GM19099 (cell line): ENCODE results near the gene SNX3.

Experiments used
- POLR2A ChIP-seq: IDR thresholded peaks from 3 replicates; pipeline ENCODE4 v1.6.1; 2011; ENCODE audit warnings: low read depth; ENCODE audit not compliant: insufficient read length; ENCODE audit errors: extremely low read depth

SNX3 gene

DNA sequence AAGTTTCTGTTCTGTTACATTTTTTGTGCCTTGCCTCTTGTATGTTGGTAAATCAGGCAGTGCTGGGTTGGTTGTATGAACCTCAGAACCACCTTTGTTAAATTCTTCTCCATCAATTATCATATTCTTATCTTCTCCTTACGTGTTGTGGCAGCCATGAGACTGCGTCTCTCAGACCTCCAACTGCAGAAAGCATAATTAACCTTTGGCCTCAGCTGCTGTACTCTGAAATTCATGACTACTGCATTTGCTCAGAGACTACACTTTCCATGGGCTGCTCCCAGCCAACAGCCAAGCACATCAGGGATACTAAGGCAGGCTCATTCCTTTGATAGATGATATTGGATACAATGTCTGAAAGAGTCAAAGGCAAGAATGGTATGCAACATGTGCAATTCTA lies 15.1 kb upstream of the SNX3 start:
- no peak for TF ChIP-seq POLR2A

DNA sequence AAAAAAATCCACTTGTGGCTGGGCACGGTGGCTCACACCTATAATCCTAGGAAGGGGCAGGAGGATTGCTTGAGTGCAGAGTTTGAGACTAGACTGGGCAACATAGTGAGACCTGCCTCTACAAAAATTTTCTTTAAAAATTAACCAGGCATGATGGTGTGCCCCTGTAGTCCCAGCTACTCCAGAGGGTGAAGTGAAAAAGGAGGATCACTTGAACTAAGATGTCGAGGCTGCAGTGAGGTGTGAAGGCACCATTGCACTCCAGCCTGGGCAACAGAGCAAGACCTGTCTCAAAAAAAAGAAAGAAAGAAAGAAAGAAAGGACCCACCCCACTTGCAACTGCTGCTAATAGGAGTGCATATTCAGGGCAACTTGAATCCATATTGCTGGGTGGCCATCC lies 13.7 kb upstream of the SNX3 start:
- TF ChIP-seq POLR2A = no peak

DNA sequence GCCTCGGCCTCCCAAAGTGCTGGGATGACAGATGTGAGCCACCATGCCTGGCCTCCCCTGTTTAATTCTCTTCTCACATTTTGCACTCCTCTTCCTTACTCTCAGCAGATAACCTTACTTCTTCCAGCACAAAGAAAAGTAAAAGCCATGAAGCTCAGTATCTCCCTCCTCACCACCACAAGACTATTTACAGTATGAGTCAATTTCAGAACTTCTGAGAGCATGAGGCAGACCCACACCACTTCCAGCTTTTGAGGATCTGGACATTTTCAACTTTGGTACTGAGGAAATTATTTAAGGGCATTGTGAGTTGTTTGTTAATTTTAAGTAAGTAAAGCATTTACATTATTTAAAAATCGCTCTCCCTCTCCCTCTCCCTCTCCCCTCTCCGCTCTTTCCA lies 8.0 kb upstream of the SNX3 start:
- TF ChIP-seq POLR2A = no peak

DNA sequence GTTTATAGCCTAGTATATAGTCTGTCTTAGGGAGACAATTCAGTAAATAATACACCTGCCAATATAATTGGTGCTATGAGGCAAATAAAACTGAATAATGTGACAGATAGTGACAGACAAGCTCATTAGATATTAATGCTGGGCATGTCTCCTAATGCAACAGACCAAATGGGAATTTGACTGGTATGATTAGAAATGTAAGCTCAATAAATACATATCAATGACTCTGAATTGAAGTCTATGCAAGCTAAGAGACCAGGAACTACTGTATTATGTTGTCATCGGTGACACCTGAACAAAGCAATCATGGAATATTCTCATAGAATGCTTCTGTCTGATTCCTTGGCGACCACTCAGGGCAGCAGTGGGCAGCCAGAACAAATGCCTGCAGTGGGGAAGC lies 2.5 kb upstream of the SNX3 start:
- no peak for TF ChIP-seq POLR2A

DNA sequence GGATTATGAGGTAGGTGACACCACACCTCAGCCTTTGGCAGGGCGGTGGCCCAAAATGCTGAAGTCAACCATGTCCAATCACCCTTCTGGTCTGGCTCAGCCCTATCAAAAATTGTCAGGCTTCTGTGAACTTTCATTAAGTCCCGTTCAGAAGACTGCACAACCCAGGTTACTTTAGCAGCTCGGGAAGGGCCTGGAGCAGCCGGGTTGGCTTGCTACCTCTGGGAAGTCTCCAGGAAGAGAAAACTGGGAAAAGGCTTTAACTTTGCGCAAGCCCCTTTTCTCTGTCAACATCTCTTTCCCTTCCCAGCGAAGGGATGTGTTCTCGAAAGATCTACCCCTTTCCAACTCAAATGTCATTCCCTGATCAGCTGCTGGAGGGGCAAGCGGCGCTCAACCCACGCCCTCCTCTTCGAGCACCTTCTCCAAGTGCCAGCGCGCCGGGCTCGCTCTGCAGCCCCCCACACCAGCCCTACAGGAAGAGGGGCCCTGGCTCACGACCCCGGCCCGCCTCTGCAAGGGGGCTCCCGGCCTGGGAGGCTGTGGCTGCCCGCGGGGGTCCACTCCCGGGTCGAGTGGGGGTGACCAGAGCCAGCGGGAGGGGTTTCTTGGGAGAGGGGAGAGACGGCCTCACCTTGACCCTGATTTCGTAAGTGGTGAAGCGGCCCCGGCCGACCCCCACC lies 573 bp downstream of the SNX3 start:
- no peak for TF ChIP-seq POLR2A

DNA sequence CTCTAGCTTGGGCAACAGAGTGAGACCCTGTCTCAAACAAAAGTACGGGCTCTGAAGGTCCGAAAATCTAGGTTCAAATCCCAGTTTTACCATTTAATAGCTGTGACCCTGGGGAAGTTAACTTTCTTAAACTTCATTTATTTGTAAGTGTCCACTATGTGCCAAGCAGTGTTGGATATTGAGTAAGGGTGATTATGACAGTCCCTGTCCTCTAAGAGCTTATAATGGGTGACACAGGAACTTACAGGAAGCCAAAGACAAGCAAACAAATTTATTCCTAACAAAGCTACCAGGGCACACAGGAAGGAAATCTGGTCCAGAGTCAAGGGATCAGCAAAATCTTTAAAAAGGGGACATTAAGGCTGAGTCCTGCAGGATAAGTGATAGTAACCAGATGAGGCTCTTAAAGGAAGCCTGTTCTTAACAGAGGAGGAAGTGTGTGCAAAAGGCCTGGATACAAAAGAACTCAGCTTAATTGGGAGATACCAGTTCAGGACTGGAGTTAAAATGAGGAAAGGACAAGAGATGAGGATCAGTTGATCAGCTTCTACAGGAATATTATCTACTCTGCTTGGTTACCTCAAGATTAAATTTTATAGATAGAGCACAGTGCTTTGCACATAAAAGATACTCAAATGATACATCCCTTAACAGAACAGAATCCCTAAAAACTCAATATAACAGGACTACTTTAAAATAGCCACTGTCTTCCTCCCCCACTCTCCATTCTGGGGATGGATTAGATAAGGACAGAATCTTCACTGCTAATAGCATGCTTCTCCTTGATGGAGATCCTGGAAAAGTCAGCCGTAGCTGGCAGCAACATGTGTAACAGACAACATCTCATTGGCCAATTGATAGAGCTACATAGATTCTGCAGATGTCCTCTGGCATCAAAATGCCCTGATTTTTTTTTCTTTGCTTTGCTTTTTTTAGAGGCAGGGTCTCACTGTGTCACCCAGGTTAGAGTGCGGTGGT lies 6.1 kb downstream of the SNX3 start:
- TF ChIP-seq POLR2A = no peak

DNA sequence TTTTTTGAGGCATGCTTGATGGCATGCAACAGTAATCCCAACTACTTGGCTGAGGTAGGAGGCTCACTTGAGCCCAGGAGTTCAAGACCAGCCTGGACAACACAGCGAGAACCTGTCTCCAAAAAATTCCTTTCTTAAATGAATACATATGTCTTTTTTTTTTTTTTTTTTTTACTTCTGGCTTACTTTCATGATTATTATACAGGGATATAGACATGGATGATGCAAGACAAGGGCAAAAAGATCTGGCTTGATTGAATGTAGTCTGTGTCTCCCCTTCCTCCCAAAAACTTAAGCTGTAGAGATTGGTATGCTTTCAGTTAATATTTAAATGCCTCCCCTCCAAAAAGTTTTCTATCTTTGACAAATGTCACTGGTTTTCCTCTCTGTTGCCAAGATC lies 7.6 kb downstream of the SNX3 start:
- TF ChIP-seq POLR2A = no peak

DNA sequence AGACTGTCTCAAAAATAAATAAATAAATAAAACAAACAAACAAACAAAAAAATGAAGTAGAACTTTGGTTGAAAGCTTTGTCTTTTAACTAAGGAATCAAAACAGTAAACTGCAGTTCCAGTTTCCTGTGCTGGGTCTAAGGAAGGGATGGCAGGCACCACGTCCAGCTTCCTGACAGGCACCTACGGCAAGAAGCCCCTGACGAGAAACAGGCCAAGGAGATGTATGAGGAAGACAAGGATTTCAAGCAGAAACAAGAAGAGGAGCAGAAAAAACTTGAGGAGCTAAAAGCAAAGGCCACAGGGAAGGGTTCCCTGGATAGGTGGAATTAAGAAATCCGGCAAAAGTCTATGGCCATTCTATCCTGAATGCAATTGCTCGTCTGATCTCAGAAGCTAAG lies 8.8 kb downstream of the SNX3 start:
- TF ChIP-seq POLR2A = no peak

DNA sequence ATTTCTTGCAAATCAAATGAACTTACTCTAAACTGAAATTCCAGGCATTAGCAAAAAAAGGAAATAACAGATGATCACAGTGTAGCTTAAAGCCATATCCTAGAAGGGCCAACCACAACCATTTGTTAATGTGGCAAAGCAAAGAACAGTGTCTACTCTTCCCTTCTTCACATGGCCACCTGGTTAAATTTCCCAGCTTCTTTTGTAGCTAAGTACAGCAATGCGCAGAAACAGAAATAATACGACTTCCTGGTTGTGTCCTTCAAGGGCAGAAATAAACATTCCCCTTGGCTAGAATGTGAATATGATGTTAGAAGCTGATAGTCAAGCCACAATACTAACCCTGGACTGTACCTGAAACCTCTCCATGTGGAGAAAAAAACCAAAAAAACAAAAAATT lies 9.6 kb downstream of the SNX3 start:
- TF ChIP-seq POLR2A = no peak

DNA sequence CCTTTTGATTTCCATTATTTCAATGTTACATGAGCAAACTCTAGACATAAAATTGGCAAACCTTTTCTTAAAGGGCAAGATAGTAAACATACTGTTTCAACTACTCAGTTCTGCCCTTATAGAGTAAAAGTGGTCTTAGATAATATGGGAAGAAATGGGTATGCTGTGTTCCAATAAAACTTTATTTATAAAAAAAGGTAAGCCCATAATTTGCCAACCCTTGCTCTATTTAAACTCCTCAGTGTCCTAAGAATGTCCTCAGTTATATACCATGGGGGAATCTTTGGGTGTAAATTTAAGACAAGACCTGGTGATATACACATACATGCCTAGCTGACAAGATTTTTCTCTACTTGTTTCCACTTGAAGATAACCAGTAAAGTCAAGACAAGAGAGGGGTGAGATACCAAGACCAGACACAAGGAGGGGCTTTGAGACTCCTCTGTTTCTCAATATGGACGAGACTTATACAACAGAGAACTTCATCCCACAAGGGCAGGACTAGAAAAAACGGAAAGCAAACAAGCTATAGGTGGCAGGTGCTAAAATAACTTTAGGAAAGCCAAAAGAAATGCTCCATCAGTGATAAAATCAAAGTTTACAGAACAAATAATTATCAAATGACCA lies 10.5 kb downstream of the SNX3 start:
- TF ChIP-seq POLR2A = no peak

DNA sequence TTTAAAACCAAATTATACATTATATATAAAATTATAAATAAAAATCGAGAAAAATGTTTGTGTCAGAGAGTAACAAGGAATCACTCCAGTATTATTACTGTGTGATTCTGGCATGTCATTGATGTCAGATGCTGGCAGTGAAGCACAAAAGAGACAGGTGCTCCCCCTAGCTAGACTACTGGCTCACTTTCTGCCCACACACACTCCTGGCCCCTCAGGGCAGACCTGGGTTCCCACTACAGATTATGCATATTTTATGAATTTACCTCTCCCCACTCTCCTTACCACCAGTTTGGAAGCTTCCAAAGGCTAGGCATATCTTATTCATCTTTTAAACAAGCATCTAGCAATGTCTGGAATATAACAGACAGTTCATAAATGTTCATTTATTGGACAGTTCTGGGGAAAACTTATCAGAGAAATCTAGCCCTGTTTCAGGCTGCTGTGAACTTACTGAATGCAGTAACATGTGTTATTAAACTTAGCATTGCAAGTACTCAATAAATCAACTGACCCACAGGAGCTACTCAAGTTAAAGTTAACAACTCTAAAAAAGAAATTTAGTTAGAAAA lies 12.8 kb downstream of the SNX3 start:
- no peak for TF ChIP-seq POLR2A

DNA sequence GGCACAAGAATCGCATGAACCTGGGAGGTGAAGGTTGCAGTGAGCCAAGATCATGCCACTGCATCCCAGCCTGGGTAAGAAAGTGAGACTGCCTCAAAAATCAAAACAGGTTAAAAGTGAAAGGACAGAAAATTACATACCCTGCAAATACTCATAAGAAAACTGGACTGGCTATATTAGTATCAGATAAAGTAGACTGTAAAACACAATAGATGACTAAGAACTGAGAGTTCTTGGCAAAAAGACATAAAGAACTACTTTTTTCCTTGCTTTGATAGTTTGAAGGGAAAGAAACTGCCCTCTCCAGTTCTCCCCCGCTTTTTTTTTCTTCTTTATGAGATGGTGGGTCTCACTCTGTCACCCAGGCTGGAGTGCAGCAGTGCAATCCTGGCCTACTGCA lies 17.0 kb downstream of the SNX3 start:
- no peak for TF ChIP-seq POLR2A

DNA sequence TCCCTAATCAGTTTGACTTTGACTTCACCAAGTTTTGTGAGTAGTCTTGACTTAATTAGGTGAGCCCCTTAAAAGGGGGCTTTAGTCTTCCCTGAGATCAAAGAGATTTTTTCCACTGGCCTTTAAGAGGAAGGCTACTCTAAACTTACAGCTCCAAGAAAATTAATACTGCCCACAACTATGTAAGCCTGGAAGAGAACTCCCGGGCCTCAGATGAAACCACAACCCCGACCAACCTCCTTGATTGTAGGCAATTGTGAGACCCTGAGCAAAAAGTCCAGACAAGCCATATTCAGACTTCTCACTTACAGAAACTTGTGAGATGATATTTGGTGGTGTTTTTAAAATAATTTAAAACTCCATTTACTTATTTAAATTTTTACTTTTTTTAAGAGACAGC lies 18.1 kb downstream of the SNX3 start:
- TF ChIP-seq POLR2A = no peak

DNA sequence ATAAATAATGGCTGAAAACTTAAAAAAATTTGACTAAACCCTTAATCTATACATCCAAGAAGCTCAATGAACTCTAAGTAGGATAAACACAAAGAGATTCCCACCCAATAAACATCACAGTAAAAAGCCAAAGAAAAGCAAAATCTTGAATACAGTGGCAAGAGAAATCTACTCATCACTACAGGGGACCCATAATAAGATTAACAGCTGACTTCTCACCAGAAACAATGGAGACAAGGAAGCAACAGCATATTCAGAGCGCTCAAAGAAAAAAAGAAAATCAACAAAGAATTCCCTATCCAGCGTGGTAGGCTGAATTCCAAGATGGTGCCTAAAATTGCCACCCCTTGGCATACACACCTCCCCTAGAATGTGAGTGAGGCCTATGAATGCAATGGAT lies 18.6 kb downstream of the SNX3 start:
- TF ChIP-seq POLR2A = no peak

DNA sequence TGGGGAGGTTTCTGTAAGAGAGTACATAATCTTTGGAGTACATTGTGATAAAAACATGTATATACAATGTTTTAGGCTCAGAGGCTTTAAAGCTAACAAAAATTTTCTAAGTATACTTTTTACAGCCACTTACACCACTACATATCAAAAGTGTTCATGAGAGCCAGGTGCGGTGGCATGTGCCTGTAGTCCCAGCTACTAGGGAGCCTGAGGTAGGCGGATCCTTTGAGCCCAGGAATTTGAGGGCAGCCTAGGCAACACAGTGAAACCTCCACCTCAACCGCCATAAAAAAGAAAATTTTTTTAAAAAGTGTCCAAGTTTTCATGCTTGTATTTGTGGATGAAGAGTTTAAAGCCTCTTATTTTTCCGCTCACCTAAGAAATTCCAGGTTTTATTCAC lies 22.5 kb downstream of the SNX3 start:
- no peak for TF ChIP-seq POLR2A
